GM10248 (cell line): Measurements from ENCODE around the gene CSNK1D.

ENCODE experiments used
- CTCF ChIA-PET: fragments of 300-600 bp; sonication (Branson Sonifier 250); formaldehyde crosslinking; extraction: SDS; loops from one replicate; lab custom pipeline; 2021; ENCODE audit warnings: antibody characterized with exemption; lab: Yijun Ruan, JAX
- POLR2A ChIA-PET: fragments of 350-650 bp; sonication (Branson Sonifier 250); formaldehyde crosslinking; extraction: SDS; loops from one replicate; lab custom pipeline; 2020; ENCODE audit warnings: antibody characterized with exemption; lab: Yijun Ruan, JAX
- DNase-seq: peaks from one replicate; pipeline ENCODE4 v3.0.0; 2012; ENCODE audit errors: extremely low spot score
- CTCF ChIP-seq: IDR thresholded peaks from 2 replicates; pipeline ENCODE4 v1.5.1; 2012; ENCODE audit warnings: mild to moderate bottlenecking, low read depth; ENCODE audit errors: extremely low read depth, missing control alignments, control extremely low read depth

The CSNK1D gene

GRCh38 chr17:82296511-82297279, 23.2 kb upstream of the CSNK1D start:
- ChIA-PET POLR2A (interaction anchor here (0.7 to 1.0 kb wide), 3 partner anchors 36 to 367 kb away, joined by 4 to 6 read pairs (median 5); no protein-coding TSS in a partner anchor), CTCF (interaction anchor here (0.8 to 6.8 kb wide), 4 partner anchors 14 to 258 kb away, joined by 3 to 59 read pairs (median 6); no protein-coding TSS in a partner anchor)
- DNase-seq = no peak
- no peak for TF ChIP-seq CTCF

GRCh38 chr17:82295472-82295814, 21.9 kb upstream of the CSNK1D start:
- ChIA-PET POLR2A (interaction anchor here (0.5 kb wide), 1 partner anchor 213 kb away, joined by 3 read pairs; no protein-coding TSS in a partner anchor), CTCF (no interaction called here)
- TF ChIP-seq CTCF = no peak
- DNase-seq = no peak

- POLR2A ChIA-PET = no interaction called here
- no peak for DNase-seq
- CTCF ChIA-PET = no interaction called here
- no peak for TF ChIP-seq CTCF
These were observed 20.7 kb upstream of the CSNK1D start for GRCh38 chr17:82294064-82294773.

GRCh38 chr17:82292251-82293154, 19.0 kb upstream of the CSNK1D start:
- TF ChIP-seq CTCF = no peak
- CTCF ChIA-PET = interaction anchor here (0.9 to 1.3 kb wide), 2 partner anchors 9 to 262 kb away, joined by 4 read pairs; partner anchors contain the start of gene RAC3

GRCh38 chr17:82291582-82292250, 18.2 kb upstream of the CSNK1D start:
- TF ChIP-seq CTCF = no peak
- ChIA-PET CTCF (interaction anchor here (0.9 to 1.3 kb wide), 3 partner anchors 8 to 261 kb away, joined by 3 to 4 read pairs (median 4); partner anchors contain the start of gene RAC3), POLR2A (interaction anchor here (0.7 to 1.2 kb wide), 2 partner anchors 50 to 54 kb away, joined by 3 to 5 read pairs; no protein-coding TSS in a partner anchor)
- no peak for DNase-seq

More at GRCh38 chr17:82292251-82293154, 19.0 kb upstream of the CSNK1D start:
- POLR2A ChIA-PET = interaction anchor here (0.6 to 1.2 kb wide), 4 partner anchors 10 to 51 kb away, joined by 3 read pairs; no protein-coding TSS in a partner anchor
- DNase-seq = peak; percentile 99
